HG03025 (cell line): ENCODE data around the gene MRPL4.
"Not testable (repeated sequence)": the region's sequence is repeated elsewhere in the genome, so short reads cannot be mapped to it uniquely, and the experiment has no call there.

ENCODE experiments used
- ATAC-seq: cut with Tn5 transposase; IDR thresholded peaks from one replicate; pipeline ENCODE4 v1.9.1; 2021; ENCODE audit warnings: mild to moderate bottlenecking, moderate library complexity; ENCODE audit not compliant: unreplicated experiment, low FRiP score

MRPL4 gene

GRCh38 chr19:10228920-10229319, 23.1 kb upstream of the MRPL4 start:
- ATAC-seq, result no peak

- no peak for ATAC-seq
These were observed 21.7 kb upstream of the MRPL4 start for GRCh38 chr19:10230173-10230860.

- no peak for ATAC-seq
These were observed 21.0 kb upstream of the MRPL4 start, which contains the start of gene S1PR2 for GRCh38 chr19:10230861-10231611. Gene S1PR2 (minus strand): TSS chr19:10231331. CDS start chr19:10224905, 6,426 bp downstream.

- ATAC-seq, result no peak
These were observed 20.3 kb upstream of the MRPL4 start for GRCh38 chr19:10231612-10232228.

- no peak for ATAC-seq
These were observed 18.1 kb upstream of the MRPL4 start for GRCh38 chr19:10233946-10234345.

- no peak for ATAC-seq
These were observed 17.0 kb upstream of the MRPL4 start for GRCh38 chr19:10235003-10235402.

GRCh38 chr19:10235409-10235808, 16.6 kb upstream of the MRPL4 start:
- not testable (repeated sequence) for ATAC-seq

- no peak for ATAC-seq
These were observed 14.3 kb upstream of the MRPL4 start for GRCh38 chr19:10237702-10238101.

GRCh38 chr19:10238172-10238783, 13.7 kb upstream of the MRPL4 start:
- ATAC-seq, result no peak

- ATAC-seq, result not testable (repeated sequence)
These were observed 10.1 kb upstream of the MRPL4 start for GRCh38 chr19:10241826-10242449.

- ATAC-seq, result no peak
These were observed 8.4 kb upstream of the MRPL4 start for GRCh38 chr19:10243606-10244005.

GRCh38 chr19:10245189-10245939, 6.7 kb upstream of the MRPL4 start:
- ATAC-seq, result no peak

GRCh38 chr19:10246511-10246910, 5.5 kb upstream of the MRPL4 start:
- ATAC-seq, result no peak

GRCh38 chr19:10252707-10253106, 693 bp downstream of the MRPL4 start:
- no peak for ATAC-seq

- ATAC-seq, result no peak
These were observed 2.2 kb downstream of the MRPL4 start for GRCh38 chr19:10254244-10254643.

GRCh38 chr19:10255358-10255757, 3.3 kb downstream of the MRPL4 start:
- no peak for ATAC-seq

GRCh38 chr19:10256551-10256950, 4.5 kb downstream of the MRPL4 start:
- ATAC-seq, result no peak

- no peak for ATAC-seq
These were observed 5.1 kb downstream of the MRPL4 start for GRCh38 chr19:10256970-10257615.

- ATAC-seq, result no peak
These were observed 6.2 kb downstream of the MRPL4 start for GRCh38 chr19:10258080-10258710.
